Uterus (tissue), 2 donors: ENCODE results near the gene KCNH2.

Experiments
- CTCF ChIP-seq, 4 experiments: fragments of 200-600 bp in 2 of 4; fragments of 450-650 bp in 2 of 4; sonication (generic) in 2 of 4; IDR thresholded peaks; one replicate each; pipeline ENCODE4 v1.5.1; 2016 to 2019; ENCODE audit warnings: antibody characterized with exemption in 4 of 4, mild to moderate bottlenecking in 2 of 4, moderate library complexity in 1 of 4
- POLR2A ChIP-seq, 2 donors: fragments of 450-650 bp; IDR thresholded peaks; one replicate each; pipeline ENCODE4 v1.6.1; 2016; ENCODE audit warnings: antibody characterized with exemption in 2 of 2, mild to moderate bottlenecking in 1 of 2, moderate library complexity in 1 of 2

DNA sequence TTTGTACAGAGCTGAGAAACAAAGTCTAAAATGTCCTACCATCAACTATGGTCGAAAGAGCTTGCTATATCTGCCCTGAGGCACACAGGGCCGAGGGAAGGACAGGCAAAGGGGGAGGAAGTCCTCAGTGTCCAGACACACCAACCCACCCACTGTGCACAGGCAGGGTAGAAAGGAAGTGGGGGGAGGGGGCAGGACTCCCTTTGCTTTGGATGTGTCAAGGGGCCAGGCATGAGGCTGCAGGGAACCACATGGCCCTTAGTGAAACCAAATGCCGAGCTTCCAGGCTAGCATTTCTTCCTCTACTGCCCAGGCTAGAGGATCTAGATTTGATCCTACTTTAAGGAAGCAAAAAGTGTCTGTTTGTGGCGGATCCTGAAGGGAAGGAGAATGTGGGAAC, 28.6 kb downstream of the KCNH2 start:
- TF ChIP-seq CTCF (IDR thresholded peaks at IDR 0.05) (no peak), POLR2A (IDR thresholded peaks at IDR 0.05) (no peak)
